NCI-H2171 treated with DMSO at 0.1 percent for 48 hours (cell line): ENCODE data around the gene SLC25A14.
"Not testable (repeated sequence)": the region's sequence is repeated elsewhere in the genome, so short reads cannot be mapped to it uniquely, and the experiment has no call there.

Source experiments
- DNase-seq: peaks from one replicate; lab custom pipeline; 2025; lab: John Stamatoyannopoulos, UW

Gene SLC25A14, protein sequence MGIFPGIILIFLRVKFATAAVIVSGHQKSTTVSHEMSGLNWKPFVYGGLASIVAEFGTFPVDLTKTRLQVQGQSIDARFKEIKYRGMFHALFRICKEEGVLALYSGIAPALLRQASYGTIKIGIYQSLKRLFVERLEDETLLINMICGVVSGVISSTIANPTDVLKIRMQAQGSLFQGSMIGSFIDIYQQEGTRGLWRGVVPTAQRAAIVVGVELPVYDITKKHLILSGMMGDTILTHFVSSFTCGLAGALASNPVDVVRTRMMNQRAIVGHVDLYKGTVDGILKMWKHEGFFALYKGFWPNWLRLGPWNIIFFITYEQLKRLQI

DNA sequence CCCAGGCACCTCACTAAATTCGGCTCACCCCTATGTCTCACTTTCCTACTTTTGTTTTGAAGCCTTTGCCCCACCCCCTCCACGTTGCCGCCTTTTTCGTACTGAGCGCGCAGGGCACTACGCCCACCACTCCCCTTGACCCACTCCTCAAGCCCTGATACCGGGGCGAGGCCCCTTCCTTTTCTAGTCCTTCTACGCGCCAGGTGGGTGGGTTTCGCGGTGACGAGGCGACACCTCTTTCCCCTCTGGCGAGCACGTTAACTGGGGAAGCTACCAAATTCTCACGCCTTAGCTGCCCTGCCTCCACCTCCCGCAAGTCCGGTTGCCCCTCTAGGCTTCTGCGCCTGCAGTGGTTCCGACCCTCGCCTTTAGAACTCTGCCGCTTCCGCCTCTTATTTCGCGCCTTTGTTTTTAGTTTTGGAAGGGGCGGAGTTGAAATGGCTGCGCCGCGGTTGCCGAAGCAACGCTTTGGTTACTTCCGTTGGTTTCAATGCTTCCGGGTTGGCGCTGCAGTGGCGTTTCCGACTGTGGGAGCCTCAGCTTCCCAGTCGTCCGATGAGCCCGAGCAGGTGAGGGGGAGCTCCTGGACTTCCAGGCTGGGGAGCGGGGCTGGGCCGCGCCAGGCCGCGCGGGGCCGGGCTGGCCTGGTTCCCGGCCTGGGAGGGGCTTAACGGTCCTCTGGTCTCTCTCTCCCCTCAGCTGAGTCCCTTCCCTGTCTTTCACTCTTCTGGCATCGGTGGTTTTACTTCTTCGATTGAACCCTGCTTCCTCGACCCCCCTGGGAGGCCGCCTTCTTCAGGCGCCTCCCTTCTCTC is at the start of gene SLC25A14:
Gene SLC25A14 (plus strand): TSS at position 512 of the 815 bp plus-strand sequence. CDS start 360 bp downstream, outside the sequence.
- peak; percentile 70 for DNase-seq

DNA sequence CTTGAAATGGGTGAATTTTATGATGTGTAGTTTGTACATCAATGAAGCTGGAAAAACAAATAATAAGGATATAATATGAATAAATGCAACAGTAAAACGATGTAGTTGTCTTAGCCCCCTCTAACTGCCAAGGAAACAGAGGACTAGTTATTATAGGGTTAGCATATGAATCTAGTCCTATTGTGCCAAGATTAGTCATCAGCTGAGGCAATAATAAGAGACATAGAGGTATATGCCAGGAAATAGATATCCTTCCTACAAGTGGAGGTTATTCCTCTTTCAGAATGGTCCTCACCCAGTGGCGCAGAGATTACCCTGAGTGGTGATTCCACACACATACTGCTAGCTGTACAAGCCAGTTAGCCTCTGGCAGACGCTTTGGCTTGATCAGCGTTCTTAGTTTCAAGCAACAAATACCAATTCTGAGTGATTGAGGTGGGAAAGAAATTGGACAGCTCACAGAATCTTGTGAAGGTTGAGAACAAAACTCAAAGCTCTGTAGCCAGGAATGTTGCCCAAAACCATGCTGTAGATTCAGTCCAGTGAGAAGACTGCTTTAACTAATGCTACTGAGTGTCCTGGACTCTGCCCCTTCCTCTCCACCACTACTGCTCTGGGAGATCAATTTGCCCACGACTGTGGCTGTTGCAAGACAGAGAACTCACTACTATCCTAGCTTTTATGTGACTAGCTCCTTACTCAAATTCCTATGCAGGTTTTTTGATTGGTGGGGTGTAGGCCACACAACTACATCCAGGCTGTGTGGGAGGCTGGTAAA is 44.0 kb upstream of the SLC25A14 start:
- DNase-seq, result no peak

DNA sequence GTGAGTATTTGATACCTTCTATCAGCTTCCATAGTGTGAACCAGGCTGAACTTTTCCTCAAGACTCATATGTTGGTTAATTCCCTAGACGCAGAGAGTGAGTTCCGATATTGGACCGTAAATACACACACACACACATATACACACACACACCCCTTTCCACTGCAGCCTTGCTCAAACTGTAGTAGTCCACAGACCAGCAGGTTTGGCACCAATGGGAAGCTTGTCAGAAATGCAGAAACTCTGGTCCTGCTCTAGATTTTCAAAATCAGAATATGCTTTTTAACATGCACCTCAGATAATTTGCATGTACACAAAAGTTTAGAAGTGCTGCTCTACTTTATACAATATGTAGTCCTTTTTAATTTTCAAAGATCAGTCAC is 43.4 kb upstream of the SLC25A14 start:
- no peak for DNase-seq

DNA sequence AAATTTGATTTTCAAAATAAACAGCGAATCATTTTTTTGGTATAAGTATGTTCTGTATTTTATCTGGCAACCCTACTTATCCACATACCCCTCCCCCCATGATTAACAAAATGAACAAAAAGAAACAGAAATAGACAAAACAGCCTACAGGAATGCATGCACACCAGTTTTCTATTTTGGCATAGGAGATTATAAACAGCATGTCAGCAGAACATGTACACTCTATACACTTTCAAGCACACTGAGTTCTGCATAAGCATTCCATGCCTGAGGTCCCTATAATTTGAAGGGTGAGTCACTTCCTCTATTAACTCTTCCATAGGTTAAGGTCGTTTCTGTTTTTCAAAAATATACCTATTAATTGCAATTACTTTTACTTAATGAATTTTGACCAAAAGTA is 43.0 kb upstream of the SLC25A14 start:
- DNase-seq, result no peak

DNA sequence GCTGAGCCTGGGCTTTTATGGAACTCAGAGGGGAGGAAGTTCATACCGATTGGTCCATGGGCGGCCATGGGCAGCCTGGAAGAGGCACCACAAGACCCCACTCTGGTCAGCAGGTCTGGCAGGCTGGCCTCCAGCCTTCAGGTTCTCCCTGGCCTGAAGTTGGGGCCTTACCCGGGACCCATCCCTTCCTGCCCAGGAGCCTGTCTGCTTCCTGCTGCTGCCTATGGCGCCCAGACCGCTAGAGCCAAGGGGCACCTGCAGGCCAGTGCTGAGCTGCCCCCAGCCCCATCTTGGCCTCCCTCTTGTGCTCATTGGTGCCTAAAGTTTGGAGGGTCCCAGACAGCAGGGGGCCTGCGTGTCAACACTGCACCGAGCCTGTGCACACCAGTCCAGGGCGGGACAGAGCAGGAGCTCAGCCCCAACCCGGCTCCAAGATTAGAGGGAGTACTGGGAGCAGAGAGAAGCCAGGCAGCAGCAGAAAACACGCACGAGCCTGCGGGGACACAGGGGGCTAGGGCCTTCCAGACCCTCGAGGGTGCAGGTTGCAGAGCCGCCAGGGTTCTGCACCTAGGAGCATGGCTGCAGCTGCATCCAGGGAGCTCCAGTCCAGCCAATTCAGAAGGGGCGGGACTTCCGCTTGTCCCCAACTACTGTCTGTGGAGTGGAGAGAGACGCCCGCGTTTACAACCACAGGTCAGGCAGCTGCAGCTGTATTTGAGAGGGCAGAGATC is 40.3 kb upstream of the SLC25A14 start:
- DNase-seq, result no peak

DNA sequence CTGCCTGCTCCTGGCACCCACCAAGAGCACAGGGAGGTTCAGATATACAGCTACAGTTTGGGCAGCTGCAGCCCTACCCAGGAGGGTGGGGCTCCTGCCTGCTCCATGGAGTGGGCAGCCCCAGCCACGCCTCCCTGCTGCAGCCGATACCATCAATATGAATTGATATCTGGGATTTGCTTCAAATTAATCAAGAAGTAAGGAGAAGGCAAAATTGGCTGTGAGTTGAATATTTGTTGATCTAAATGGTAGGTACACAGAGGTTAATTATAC is 39.8 kb upstream of the SLC25A14 start:
- DNase-seq, result no peak

DNA sequence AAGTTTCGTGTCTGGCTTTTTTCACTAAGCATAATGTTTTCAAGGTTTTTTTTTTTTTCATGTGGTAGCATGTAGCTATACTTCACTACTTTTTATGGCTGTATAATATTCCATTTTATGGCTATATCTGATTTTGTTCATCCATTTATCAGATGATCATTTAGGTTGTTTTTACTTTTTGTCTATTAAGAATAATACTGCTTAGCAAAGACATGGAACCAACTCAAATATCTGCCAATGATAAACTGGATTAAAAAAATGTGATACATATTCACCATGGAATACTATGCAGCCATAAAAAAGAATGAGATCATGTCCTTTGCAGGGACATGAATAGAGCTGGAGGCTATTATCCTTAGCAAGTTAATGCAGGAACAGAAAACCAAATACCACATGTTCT is 38.3 kb upstream of the SLC25A14 start:
- no peak for DNase-seq

DNA sequence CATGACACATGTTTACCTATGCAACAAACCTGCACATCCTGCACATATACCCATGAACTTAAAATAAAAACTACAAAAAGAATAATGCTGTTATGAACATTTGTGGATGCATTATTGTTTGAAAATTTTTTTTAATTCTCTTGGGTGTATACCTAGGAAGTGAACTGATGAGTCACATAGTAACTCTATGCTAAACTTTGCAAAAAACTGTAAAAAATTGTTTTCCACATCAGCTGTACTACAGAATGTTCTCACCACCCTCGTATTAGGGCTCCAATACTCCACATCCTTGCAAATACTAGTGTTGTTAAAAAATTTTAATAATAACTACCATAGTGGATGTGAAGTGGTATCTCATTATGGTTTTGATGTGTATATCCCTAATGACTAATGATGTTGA is 37.7 kb upstream of the SLC25A14 start:
- DNase-seq, result no peak

DNA sequence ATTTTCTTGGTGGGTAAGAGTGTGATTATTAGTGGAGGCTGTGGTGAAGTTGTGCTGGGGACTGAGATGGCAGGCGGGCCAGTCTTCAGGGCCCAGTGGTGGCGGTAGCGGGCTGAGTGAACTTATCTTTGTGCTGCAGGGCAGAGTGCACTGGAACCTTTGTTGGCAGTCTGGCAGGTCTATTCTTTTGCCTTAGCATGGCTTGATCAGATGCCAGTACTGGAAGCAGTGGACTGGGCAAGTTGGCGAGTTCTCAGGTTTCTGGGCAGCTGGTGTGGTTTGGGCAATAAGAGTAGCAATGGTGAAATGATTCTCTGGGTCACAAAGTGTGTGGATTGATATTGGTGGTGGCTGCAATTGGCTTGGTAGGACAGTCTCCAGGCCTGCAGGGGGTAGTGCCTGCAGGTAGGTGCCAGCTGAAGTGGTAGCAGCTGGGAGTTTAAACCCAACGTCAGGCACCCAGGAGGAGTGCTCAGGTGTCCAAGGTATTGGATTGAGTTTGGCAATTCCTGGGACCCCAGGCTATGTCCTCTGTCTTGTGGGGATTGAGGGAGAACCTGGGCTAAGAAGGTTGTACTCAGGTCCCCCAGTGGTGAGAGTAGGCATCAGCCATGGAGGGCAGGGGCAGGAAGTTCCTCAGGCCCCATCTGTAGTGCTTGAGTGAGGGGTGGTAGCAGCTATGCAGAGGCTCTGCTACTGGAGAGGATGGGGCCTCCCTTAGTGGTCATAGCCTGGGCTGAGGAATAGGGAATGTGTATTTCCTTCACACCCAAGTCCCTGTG is 34.9 kb upstream of the SLC25A14 start:
- no peak for DNase-seq

DNA sequence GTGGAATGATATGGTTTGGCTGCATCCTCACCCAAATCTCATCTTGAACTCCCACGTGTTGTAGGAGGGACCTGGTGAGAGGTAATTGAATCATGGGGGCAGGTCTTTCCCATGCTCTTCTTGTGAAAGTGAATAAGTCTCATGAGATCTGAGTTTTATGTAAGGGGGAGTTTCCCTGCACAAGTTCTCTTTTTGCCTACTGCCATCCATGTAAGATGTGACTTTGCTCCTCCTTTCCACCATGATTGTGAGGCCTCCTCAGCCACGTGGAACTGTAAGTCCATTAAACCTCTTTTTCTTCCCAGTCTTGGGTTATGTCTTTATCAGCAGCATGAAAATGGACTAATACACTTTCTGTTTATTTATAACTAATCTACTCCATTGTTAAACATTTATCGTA is 19.8 kb upstream of the SLC25A14 start:
- not testable (repeated sequence) for DNase-seq

DNA sequence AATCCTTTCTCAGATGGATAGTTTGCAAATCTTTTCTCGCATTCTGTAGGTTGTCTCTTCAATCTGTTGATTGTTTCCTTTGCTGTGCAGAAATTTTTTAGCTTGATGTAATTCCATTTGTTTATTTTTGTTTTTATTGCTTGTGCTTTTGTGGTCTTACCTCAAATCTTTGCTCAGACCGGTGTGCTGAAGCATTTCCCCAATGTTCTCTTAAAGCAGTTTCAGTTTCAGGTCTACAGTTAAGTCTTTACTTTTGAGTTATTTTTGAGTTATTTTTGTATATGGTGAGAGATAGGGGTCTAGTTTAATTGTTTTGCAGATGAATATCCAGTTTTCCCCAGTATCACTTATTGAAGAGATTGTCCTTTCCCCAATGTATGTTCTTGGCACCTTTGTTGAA is 18.2 kb upstream of the SLC25A14 start:
- no peak for DNase-seq

DNA sequence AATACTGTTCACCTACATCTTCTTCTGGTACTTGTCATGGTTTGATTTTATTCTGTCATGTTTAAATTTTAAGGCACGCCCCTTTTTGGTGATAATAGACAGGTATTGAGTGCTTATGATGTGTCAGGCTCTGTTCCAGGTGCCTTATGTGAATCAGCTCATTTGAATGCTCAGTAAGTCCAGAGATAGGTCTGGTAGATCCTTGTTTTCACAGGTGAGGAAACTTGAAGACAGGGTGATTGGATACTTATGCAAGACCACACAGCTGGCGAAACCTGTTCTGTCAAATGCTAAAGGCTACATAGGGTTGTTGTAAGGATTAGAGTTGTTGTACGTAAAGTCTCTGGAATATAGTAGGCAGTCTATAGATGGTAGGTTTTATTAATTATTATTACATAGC is 9.6 kb upstream of the SLC25A14 start:
- DNase-seq, result no peak

DNA sequence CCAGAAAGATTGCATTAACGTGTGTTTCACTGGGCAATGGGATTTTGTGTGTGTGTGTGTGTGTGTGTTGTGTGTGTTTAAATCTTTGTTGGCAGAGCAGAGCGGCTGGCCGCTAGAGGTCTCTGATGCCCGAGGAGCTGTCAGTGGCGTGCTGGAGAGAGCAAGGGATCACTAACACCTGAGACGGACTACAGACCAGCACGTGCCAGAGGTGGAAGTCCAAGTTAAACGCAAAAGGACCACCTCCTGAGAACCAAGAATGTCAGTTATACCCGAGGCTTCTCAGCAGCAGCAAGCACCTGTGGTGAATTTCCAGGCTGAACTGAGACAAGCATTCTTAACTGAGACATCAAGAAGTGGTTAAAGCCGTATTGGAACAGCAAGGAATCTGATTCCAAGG is 9.0 kb upstream of the SLC25A14 start:
- peak; percentile 26 for DNase-seq

DNA sequence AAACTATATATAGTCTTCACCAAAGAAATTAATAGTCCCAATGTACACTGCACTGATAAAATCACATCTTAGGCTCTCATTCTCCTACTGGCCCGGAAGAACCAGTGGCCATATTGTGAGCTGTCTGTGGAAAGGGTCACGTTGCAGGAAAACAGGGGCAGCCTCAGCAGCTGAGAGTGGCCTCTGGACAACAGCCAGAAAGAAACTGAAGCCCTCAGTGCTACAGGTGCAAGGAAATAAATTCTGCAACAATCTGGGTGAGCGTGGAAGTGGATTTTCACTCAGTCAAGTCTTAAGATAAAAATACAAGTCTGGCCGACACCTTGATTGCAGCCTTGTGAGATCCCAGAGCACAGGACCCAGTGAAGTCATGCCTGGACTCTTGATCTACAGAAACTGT is 3.2 kb upstream of the SLC25A14 start:
- no peak for DNase-seq

DNA sequence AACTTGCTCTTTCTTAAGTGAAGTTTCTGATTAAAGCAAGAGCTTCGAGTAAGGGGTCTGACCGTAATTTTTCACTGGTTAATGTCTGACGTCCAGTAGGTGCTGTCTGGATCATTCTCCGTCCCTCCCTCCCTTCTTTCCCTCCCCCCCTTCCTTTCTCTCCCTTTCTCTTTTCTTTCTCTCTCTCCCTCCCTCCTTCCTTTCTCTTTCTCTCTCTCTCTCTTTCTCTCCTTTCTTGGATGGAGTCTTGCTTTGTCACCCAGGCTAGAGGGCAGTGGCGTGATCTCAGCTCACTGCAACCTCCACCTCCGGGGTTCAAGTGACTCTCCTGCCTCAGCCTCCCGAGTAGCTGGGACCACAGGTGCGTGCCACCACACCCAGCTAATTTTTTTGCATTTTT is 850 bp upstream of the SLC25A14 start:
- DNase-seq, result not testable (repeated sequence)

DNA sequence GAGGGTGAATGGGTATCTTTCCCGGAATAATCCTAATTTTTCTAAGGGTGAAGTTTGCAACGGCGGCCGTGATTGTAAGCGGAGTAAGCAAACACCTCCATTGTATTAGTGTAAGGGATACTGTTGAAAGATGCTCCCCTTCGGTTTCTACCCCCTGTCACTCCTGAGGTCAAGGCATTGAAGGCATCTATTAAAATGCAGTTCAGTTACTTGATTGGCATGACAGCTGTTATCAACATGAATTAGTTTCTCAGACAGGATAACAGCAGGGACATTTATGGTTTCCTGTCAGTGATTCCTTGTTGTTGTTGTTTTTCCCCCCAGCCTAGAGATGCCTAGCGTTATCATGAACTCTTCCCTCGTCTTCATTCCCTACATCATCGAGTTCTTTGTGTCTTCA is 552 bp downstream of the SLC25A14 start:
- DNase-seq, result no peak

DNA sequence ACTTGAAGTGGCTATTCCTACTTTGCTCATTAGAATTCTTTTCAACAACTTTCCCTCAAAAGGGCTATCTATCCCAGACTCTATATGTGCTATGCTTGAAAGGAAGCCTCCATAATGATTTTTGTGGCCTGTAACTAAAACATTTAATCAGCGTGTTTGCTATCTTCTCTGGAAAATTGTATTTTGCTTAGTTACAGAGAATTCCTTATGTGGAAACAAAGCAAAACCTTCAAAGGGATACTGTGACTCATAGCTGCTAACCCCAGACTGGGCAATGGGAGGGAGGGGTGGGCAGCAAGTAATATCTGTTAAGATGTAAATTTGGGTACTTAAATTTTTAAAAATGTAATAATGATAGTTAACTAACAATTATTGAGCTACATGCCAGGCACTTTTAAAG is 3.7 kb downstream of the SLC25A14 start:
- no peak for DNase-seq

DNA sequence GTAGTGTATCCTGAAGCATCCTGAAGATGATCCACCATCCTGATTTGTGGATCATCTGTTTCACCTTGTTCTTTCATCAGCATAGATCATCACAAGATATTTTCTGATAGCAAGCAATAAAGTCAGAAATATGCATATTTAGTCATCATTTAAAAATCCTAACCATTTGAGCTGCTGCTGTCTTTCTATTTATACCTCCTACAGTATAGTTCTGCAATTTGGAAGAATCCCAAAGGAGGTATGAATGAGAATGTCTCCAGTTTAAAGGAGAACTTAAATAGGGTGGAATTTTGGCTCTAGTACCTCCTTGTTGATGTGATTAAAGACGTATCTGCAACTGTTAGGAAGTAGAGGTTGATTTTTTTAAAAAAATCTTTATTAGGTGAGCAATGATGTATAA is 7.6 kb downstream of the SLC25A14 start:
- no peak for DNase-seq

DNA sequence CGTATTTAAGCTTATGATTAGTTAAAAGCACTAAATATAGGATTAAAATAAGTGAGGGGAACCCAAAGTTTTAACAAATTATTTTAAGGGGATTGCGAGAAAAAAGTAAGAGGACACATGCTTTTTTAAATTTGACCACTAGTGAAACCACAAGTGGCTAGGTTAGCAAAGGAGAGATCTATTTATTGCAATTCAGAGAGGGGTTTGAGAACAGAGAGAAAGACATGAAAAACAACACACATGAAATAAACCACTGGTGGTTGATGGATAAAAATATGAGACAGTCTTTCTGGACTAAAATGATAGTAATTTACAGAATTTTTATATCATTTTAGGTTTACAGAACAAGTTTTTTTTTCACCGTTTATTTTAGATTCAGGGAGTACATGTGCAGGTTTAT is 11.8 kb downstream of the SLC25A14 start:
- no peak for DNase-seq

DNA sequence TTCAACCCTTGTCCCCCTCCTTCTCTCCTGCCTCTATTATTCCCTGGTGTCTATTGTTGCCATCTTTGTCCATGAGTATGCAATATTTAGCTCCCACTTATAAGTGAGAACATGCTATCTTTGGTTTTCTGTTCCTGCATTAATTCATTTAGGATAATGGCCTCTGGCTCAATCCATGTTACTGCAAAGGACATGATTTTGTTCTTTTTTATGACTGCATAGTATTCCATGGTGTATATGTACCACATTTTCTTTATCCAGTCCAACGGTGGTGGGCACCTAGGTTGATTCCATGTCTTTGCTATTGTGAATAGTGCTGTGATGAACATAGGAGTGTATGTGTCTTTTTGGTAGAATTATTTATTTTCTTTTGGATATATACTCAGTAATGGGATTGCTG is 12.3 kb downstream of the SLC25A14 start:
- DNase-seq, result not testable (repeated sequence)

DNA sequence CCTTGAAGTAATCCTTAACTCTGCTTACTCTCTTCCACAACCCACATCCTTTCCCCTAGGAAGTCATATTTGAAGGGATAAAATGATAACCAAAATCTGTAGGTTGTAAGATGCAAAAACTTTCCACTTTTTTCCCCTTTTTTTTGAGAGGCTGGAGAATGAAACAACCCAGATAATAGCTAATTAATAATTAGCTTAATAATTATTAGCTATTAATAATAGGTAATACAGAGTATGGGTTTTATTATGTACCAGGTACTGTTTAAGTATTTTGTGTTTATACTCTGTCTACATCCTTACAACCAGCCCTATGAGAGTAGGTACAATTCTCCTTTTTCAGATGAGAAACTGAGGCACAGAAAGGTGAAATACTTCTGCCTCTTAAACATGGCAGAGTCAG is 36.4 kb downstream of the SLC25A14 start:
- DNase-seq, result no peak
